HEK293 (cell line): ENCODE data around the gene PLIN4.

Experiments
- GLIS2 ChIP-seq: fragments of 450-650 bp; formaldehyde crosslinking; IDR thresholded peaks from 2 replicates; pipeline ENCODE4 v1.5.1; 2016; ENCODE audit warnings: missing biosample characterization, missing genetic modification characterization
- KLF7 ChIP-seq: fragments of 450-650 bp; formaldehyde crosslinking; IDR thresholded peaks from 2 replicates; pipeline ENCODE4 v1.5.1; 2016; ENCODE audit warnings: missing biosample characterization, missing genetic modification characterization, borderline replicate concordance
- MEIS1 ChIP-seq: sonication (generic); formaldehyde crosslinking; IDR thresholded peaks from 2 replicates; pipeline ENCODE4 v1.8.1; 2022; ENCODE audit warnings: missing genetic modification reagents, mild to moderate bottlenecking, borderline replicate concordance
- ZNF140 ChIP-seq: fragments of 450-650 bp; formaldehyde crosslinking; IDR thresholded peaks from 2 replicates; pipeline ENCODE4 v1.5.1; 2016; ENCODE audit warnings: missing biosample characterization, missing genetic modification characterization
- ZNF155 ChIP-seq: fragments of 450-650 bp; formaldehyde crosslinking; IDR thresholded peaks from 2 replicates; pipeline ENCODE4 v1.5.1; 2016; ENCODE audit warnings: missing biosample characterization, missing genetic modification characterization
- ZNF16 ChIP-seq: fragments of 450-650 bp; formaldehyde crosslinking; IDR thresholded peaks from 2 replicates; pipeline ENCODE4 v1.5.1; 2016; ENCODE audit warnings: low read depth, missing biosample characterization, missing genetic modification characterization
- ZNF184 ChIP-seq: fragments of 450-650 bp; IDR thresholded peaks from 2 replicates; pipeline ENCODE4 v1.5.1; 2018; ENCODE audit warnings: missing biosample characterization, mild to moderate bottlenecking, missing genetic modification characterization
- ZNF202 ChIP-seq: fragments of 450-650 bp; formaldehyde crosslinking; IDR thresholded peaks from 2 replicates; pipeline ENCODE4 v1.5.1; 2016; ENCODE audit warnings: missing biosample characterization, missing genetic modification characterization, borderline replicate concordance
- ZNF416 ChIP-seq: fragments of 450-650 bp; formaldehyde crosslinking; IDR thresholded peaks from 2 replicates; pipeline ENCODE4 v1.5.1; 2016; ENCODE audit warnings: missing biosample characterization, missing genetic modification characterization
- ZNF473 ChIP-seq: fragments of 450-650 bp; formaldehyde crosslinking; IDR thresholded peaks from 2 replicates; pipeline ENCODE4 v1.5.1; 2017; ENCODE audit warnings: missing biosample characterization, missing genetic modification characterization
- ZNF677 ChIP-seq: fragments of 450-650 bp; IDR thresholded peaks from 2 replicates; pipeline ENCODE4 v1.5.0; 2018; ENCODE audit warnings: missing biosample characterization, mild to moderate bottlenecking, missing genetic modification characterization, moderate library complexity
- ZNF707 ChIP-seq: fragments of 450-650 bp; formaldehyde crosslinking; IDR thresholded peaks from 2 replicates; pipeline ENCODE4 v1.5.1; 2016; ENCODE audit warnings: missing biosample characterization, missing genetic modification characterization
- ZNF837 ChIP-seq: fragments of 450-650 bp; formaldehyde crosslinking; IDR thresholded peaks from 2 replicates; pipeline ENCODE4 v1.5.1; 2016; ENCODE audit warnings: missing biosample characterization, missing genetic modification characterization
- ZXDB ChIP-seq: fragments of 450-650 bp; formaldehyde crosslinking; IDR thresholded peaks from 2 replicates; pipeline ENCODE4 v1.5.1; 2016; ENCODE audit warnings: missing biosample characterization, missing genetic modification characterization
- TF ChIP-seq, protein P1 (sequence below): fragments of 450-650 bp; formaldehyde crosslinking; IDR thresholded peaks from 2 replicates; pipeline ENCODE4 v1.5.1; 2016; ENCODE audit warnings: missing biosample characterization, missing genetic modification characterization
- TF ChIP-seq, protein P2 (sequence below): fragments of 450-650 bp; formaldehyde crosslinking; IDR thresholded peaks from 2 replicates; pipeline ENCODE4 v1.5.1; 2016; ENCODE audit warnings: missing biosample characterization, missing genetic modification characterization
- TF ChIP-seq, protein P3 (sequence below): fragments of 450-650 bp; formaldehyde crosslinking; IDR thresholded peaks from 2 replicates; pipeline ENCODE4 v1.5.1; 2016; ENCODE audit warnings: missing biosample characterization, missing genetic modification characterization, borderline replicate concordance
- TF ChIP-seq, protein P4 (sequence below): fragments of 450-650 bp; formaldehyde crosslinking; IDR thresholded peaks from 2 replicates; pipeline ENCODE4 v1.5.1; 2017; ENCODE audit warnings: missing biosample characterization, missing genetic modification characterization
- TF ChIP-seq, protein P5 (sequence below): fragments of 450-650 bp; formaldehyde crosslinking; IDR thresholded peaks from 2 replicates; pipeline ENCODE4 v1.5.1; 2016; ENCODE audit warnings: missing biosample characterization, missing genetic modification characterization, borderline replicate concordance
- TF ChIP-seq, protein P6 (sequence below): fragments of 450-650 bp; formaldehyde crosslinking; IDR thresholded peaks from 2 replicates; pipeline ENCODE4 v1.5.1; 2017; ENCODE audit warnings: missing biosample characterization, mild to moderate bottlenecking, missing genetic modification characterization, moderate library complexity

Gene PLIN4

DNA sequence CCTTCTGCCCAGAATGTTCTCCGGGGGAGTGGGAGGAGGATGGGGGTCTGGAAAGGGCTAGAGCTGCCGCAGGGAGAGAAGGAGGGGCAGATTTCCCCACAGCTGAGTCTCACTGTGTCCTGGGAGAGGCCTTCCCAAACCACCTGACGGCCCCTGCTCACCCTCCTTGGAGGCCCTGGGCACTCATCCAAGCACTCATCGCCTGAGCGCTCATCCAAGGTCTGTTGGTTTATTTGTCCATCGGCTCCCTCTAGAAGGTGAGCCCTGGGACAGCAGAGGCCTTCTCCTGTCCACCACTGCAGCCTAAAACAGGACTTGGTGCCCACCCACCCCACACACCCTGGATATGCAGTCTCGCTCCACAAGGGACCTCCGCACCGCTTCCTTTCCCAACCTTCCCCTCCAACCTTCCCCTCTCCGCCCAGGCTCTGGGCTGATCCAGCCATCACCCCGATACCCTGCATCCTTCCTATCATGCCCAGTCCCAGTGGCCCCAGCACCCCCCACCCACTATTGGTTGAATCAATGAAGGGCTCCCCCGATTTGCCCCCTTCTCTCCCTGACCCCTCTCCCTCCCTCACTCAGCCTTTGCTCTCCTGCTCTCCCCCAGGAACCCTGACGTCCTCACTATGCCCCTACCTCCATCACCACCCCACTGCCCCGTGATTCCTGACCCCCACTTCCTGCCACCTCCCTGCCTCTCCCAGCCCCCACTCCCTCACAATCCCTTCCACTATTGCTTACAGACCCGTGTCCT is 62.4 kb downstream of the PLIN4 start (continued):
- TF ChIP-seq ZNF677 (tag by site-specific recombination) (no peak), ZNF837 (no peak), ZNF707 (tag by site-specific recombination) (no peak), GLIS2 (tag by site-specific recombination) (peak; percentile 10; the same call in 1 of the 2 replicates), ZNF140 (tag by site-specific recombination) (no peak), ZNF416 (no peak), MEIS1 (CRISPR knock-in tag) (no peak), ZNF202 (no peak), ZNF473 (no peak; the same call in 1 of the 2 replicates), KLF7 (tag by site-specific recombination) (no peak), ZNF16 (tag by site-specific recombination) (no peak), ZNF184 (tag by site-specific recombination) (no peak), ZNF155 (no peak), ZXDB (tag by site-specific recombination) (peak; percentile 99)
- TF ChIP-seq, protein P1, sequence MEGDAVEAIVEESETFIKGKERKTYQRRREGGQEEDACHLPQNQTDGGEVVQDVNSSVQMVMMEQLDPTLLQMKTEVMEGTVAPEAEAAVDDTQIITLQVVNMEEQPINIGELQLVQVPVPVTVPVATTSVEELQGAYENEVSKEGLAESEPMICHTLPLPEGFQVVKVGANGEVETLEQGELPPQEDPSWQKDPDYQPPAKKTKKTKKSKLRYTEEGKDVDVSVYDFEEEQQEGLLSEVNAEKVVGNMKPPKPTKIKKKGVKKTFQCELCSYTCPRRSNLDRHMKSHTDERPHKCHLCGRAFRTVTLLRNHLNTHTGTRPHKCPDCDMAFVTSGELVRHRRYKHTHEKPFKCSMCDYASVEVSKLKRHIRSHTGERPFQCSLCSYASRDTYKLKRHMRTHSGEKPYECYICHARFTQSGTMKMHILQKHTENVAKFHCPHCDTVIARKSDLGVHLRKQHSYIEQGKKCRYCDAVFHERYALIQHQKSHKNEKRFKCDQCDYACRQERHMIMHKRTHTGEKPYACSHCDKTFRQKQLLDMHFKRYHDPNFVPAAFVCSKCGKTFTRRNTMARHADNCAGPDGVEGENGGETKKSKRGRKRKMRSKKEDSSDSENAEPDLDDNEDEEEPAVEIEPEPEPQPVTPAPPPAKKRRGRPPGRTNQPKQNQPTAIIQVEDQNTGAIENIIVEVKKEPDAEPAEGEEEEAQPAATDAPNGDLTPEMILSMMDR, result peak; percentile 10; the same call in 1 of the 2 replicates
- TF ChIP-seq, protein P2, sequence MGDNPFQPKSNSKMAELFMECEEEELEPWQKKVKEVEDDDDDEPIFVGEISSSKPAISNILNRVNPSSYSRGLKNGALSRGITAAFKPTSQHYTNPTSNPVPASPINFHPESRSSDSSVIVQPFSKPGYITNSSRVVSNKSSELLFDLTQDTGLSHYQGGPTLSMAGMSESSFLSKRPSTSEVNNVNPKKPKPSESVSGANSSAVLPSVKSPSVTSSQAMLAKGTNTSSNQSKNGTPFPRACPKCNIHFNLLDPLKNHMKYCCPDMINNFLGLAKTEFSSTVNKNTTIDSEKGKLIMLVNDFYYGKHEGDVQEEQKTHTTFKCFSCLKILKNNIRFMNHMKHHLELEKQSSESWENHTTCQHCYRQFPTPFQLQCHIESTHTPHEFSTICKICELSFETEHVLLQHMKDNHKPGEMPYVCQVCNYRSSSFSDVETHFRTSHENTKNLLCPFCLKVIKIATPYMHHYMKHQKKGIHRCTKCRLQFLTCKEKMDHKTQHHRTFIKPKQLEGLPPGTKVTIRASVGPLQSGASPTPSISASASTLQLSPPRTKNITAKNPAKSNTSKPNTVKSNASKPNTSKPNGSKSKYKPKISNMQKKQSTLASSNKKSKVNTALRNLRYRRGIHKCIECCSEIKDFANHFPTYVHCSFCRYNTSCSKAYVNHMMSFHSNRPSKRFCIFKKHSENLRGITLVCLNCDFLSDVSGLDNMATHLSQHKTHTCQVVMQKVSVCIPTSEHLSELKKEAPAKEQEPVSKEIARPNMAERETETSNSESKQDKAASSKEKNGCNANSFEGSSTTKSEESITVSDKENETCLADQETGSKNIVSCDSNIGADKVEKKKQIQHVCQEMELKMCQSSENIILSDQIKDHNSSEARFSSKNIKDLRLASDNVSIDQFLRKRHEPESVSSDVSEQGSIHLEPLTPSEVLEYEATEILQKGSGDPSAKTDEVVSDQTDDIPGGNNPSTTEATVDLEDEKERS, result no peak
- TF ChIP-seq, protein P3, sequence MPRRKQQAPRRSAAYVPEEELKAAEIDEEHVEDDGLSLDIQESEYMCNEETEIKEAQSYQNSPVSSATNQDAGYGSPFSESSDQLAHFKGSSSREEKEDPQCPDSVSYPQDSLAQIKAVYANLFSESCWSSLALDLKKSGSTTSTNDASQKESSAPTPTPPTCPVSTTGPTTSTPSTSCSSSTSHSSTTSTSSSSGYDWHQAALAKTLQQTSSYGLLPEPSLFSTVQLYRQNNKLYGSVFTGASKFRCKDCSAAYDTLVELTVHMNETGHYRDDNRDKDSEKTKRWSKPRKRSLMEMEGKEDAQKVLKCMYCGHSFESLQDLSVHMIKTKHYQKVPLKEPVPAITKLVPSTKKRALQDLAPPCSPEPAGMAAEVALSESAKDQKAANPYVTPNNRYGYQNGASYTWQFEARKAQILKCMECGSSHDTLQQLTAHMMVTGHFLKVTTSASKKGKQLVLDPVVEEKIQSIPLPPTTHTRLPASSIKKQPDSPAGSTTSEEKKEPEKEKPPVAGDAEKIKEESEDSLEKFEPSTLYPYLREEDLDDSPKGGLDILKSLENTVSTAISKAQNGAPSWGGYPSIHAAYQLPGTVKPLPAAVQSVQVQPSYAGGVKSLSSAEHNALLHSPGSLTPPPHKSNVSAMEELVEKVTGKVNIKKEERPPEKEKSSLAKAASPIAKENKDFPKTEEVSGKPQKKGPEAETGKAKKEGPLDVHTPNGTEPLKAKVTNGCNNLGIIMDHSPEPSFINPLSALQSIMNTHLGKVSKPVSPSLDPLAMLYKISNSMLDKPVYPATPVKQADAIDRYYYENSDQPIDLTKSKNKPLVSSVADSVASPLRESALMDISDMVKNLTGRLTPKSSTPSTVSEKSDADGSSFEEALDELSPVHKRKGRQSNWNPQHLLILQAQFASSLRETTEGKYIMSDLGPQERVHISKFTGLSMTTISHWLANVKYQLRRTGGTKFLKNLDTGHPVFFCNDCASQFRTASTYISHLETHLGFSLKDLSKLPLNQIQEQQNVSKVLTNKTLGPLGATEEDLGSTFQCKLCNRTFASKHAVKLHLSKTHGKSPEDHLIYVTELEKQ (tag by site-specific recombination), result no peak
- TF ChIP-seq, protein P4, sequence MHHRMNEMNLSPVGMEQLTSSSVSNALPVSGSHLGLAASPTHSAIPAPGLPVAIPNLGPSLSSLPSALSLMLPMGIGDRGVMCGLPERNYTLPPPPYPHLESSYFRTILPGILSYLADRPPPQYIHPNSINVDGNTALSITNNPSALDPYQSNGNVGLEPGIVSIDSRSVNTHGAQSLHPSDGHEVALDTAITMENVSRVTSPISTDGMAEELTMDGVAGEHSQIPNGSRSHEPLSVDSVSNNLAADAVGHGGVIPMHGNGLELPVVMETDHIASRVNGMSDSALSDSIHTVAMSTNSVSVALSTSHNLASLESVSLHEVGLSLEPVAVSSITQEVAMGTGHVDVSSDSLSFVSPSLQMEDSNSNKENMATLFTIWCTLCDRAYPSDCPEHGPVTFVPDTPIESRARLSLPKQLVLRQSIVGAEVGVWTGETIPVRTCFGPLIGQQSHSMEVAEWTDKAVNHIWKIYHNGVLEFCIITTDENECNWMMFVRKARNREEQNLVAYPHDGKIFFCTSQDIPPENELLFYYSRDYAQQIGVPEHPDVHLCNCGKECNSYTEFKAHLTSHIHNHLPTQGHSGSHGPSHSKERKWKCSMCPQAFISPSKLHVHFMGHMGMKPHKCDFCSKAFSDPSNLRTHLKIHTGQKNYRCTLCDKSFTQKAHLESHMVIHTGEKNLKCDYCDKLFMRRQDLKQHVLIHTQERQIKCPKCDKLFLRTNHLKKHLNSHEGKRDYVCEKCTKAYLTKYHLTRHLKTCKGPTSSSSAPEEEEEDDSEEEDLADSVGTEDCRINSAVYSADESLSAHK (tag by site-specific recombination), result no peak
- TF ChIP-seq, protein P5, sequence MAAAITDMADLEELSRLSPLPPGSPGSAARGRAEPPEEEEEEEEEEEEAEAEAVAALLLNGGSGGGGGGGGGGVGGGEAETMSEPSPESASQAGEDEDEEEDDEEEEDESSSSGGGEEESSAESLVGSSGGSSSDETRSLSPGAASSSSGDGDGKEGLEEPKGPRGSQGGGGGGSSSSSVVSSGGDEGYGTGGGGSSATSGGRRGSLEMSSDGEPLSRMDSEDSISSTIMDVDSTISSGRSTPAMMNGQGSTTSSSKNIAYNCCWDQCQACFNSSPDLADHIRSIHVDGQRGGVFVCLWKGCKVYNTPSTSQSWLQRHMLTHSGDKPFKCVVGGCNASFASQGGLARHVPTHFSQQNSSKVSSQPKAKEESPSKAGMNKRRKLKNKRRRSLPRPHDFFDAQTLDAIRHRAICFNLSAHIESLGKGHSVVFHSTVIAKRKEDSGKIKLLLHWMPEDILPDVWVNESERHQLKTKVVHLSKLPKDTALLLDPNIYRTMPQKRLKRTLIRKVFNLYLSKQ (tag by site-specific recombination), result no peak
- TF ChIP-seq, protein P6, sequence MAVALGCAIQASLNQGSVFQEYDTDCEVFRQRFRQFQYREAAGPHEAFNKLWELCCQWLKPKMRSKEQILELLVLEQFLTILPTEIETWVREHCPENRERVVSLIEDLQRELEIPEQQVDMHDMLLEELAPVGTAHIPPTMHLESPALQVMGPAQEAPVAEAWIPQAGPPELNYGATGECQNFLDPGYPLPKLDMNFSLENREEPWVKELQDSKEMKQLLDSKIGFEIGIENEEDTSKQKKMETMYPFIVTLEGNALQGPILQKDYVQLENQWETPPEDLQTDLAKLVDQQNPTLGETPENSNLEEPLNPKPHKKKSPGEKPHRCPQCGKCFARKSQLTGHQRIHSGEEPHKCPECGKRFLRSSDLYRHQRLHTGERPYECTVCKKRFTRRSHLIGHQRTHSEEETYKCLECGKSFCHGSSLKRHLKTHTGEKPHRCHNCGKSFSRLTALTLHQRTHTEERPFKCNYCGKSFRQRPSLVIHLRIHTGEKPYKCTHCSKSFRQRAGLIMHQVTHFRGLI (tag by site-specific recombination), result no peak
